KMS-11 (cell line): Measurements from ENCODE around the gene VWCE.

Source experiments
- H2AFZ ChIP-seq: fragments of 200-600 bp; sonication (generic); 2 replicates; pipeline ENCODE4 v1.6.1; 2016; ENCODE audit warnings: antibody characterized with exemption, mixed run types, low read depth
- H3K27ac ChIP-seq: fragments of 200-600 bp; sonication (generic); 2 replicates; pipeline ENCODE4 v1.6.1; 2016; ENCODE audit warnings: mild to moderate bottlenecking, mixed run types
- H3K27me3 ChIP-seq: fragments of 200-600 bp; sonication (generic); 2 replicates; pipeline ENCODE4 v1.6.1; 2017; ENCODE audit warnings: mild to moderate bottlenecking, low read depth, mixed run types, moderate library complexity; ENCODE audit not compliant: insufficient read depth
- H3K36me3 ChIP-seq: fragments of 200-600 bp; sonication (generic); 2 replicates; pipeline ENCODE4 v1.6.1; 2017; ENCODE audit warnings: mild to moderate bottlenecking, mixed run types; ENCODE audit not compliant: insufficient read depth
- H3K4me1 ChIP-seq: fragments of 200-600 bp; sonication (generic); 2 replicates; pipeline ENCODE4 v1.6.1; 2016; ENCODE audit warnings: mild to moderate bottlenecking, low read depth, mixed run types; ENCODE audit not compliant: poor library complexity, severe bottlenecking
- H3K4me2 ChIP-seq: fragments of 200-600 bp; sonication (generic); 2 replicates; pipeline ENCODE4 v1.7.0; 2016; ENCODE audit warnings: mild to moderate bottlenecking, mixed run types
- H3K4me3 ChIP-seq: fragments of 200-600 bp; sonication (generic); IDR thresholded peaks from 2 replicates; pipeline ENCODE4 v1.6.1; 2017; ENCODE audit warnings: low read depth, low read length, mixed read lengths; ENCODE audit not compliant: insufficient read depth
- H3K79me2 ChIP-seq: fragments of 200-600 bp; sonication (generic); 2 replicates; pipeline ENCODE4 v1.6.1; 2016; ENCODE audit warnings: low read depth, mixed run types; ENCODE audit not compliant: insufficient read depth
- H3K9ac ChIP-seq: fragments of 200-600 bp; sonication (generic); 2 replicates; pipeline ENCODE4 v1.6.1; 2016; ENCODE audit warnings: mild to moderate bottlenecking, mixed run types
- H4K20me1 ChIP-seq: fragments of 200-600 bp; sonication (generic); 2 replicates; pipeline ENCODE4 v1.6.1; 2016; ENCODE audit warnings: mild to moderate bottlenecking, mixed run types; ENCODE audit not compliant: insufficient read depth
- TF ChIP-seq, protein P1 (sequence below): fragments of 200-600 bp; sonication (generic); conservative IDR thresholded peaks from 2 replicates; pipeline ENCODE4 v1.6.1; 2017; ENCODE audit warnings: low read depth, mild to moderate bottlenecking, antibody characterized with exemption, low read length, moderate library complexity, mixed read lengths

Gene VWCE

DNA sequence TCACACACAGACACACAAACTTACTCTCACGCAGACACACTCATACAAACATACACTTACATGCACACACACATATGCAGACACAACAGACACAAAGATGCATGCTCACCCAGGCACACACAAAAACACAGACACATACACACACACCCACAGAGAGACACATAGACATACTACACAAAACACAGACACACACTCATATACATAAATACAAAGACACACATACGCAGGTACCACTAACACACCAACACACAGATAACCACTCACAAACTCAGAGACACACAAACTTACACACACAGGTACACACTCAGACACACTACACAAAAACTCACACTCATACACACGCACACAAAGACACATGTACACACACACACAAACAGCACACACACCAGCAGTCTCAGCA, 22.4 kb downstream of the VWCE start:
- Histone ChIP-seq H3K79me2 (no peaks in the 10 kb centered on the region), H3K4me1 (no peaks in the 10 kb centered on the region), H4K20me1 (no peaks in the 10 kb centered on the region), H3K27me3 (no peaks in the 10 kb centered on the region), H3K27ac (no peak overlapping the region), H3K36me3 (no peaks in the 10 kb centered on the region), H3K4me2 (no peak overlapping the region), H3K9ac (no peak overlapping the region), H3K4me3 (no peak overlapping the region), H2AFZ (no peak overlapping the region)
- TF ChIP-seq, protein P1, sequence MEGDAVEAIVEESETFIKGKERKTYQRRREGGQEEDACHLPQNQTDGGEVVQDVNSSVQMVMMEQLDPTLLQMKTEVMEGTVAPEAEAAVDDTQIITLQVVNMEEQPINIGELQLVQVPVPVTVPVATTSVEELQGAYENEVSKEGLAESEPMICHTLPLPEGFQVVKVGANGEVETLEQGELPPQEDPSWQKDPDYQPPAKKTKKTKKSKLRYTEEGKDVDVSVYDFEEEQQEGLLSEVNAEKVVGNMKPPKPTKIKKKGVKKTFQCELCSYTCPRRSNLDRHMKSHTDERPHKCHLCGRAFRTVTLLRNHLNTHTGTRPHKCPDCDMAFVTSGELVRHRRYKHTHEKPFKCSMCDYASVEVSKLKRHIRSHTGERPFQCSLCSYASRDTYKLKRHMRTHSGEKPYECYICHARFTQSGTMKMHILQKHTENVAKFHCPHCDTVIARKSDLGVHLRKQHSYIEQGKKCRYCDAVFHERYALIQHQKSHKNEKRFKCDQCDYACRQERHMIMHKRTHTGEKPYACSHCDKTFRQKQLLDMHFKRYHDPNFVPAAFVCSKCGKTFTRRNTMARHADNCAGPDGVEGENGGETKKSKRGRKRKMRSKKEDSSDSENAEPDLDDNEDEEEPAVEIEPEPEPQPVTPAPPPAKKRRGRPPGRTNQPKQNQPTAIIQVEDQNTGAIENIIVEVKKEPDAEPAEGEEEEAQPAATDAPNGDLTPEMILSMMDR = no peak

DNA sequence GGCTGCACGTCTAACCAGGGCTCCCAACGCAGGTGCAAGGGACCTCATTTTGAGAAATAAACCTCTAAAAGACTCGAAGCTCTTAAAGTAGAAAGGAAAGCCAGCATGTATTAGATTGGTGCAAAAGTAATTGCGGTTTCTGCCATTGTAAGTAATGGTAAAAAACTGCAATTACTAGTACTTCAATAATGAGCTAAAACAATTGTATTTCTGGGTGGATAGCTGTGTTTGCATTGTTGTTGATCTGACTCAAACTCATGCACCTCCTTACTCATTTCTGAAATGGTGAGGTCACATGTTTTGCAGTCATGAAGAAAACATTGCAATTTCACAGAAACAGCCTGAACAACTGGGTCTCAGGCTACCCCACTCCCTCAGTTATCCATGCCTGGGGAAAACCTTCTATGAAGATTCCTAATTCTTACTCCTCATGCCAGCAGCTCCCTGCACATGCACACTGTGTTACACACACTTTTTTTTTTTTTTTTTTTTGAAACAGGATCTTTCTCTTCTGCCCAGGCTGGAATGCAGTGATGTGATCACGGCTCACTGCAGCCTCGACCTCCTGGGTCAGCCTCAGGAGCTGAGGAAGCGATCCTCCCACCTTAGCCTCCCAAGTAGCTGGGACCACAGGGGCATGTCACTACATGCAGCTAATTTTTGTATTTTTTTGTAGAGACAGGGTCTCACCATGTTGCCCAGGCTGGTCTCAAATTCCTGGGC, 24.6 kb downstream of the VWCE start:
- H3K79me2 ChIP-seq = no peaks in the 10 kb centered on the region
- TF ChIP-seq, protein P1 = no peak
- H3K27me3 ChIP-seq = no peaks in the 10 kb centered on the region
- no peaks in the 10 kb centered on the region for H4K20me1 ChIP-seq
- H3K4me1 ChIP-seq = no peaks in the 10 kb centered on the region
- H3K4me2 ChIP-seq = no peak overlapping the region
- H3K4me3 ChIP-seq = no peak overlapping the region
- H2AFZ ChIP-seq = no peak overlapping the region
- no peak overlapping the region for H3K27ac ChIP-seq
- H3K9ac ChIP-seq = no peak overlapping the region
- H3K36me3 ChIP-seq = no peaks in the 10 kb centered on the region

DNA sequence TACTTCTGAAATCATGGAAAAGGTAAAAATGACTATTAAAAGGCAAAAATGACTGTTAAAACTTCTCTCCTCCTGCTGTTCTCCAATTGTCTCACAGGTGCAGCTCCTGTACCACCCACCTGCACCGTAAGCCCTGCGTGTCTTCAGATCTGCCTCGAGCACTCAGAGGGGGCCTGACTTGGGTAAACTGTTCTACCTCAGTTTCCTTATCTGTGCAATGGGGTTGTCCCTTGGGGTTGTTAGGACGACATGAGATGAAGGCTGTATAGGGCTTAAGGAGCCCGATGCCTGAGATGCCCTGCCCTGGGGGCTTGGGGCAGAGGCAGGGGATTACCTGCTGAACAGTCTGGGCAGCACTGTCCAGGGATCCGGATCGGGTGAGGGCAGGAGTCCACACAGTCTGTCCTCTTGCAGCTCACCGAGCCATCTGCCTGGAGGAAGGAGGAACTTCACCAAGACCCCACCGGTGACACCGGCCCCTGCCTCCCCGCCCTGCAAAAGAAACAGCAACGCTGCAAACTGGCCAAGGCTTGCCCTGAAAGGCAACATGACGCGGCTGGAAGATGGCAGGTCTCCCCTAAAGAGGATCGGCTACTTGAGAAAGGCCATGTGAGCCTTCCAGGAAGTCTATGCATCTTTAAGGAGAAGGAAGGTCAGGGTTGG, 26.4 kb downstream of the VWCE start:
- H3K4me2 ChIP-seq = no peak overlapping the region
- H3K27me3 ChIP-seq = no peaks in the 10 kb centered on the region
- no peak overlapping the region for H2AFZ ChIP-seq
- H4K20me1 ChIP-seq = no peaks in the 10 kb centered on the region
- no peak overlapping the region for H3K27ac ChIP-seq
- H3K4me3 ChIP-seq = no peak overlapping the region
- no peaks in the 10 kb centered on the region for H3K36me3 ChIP-seq
- TF ChIP-seq, protein P1 = no peak
- H3K9ac ChIP-seq = no peak overlapping the region
- H3K79me2 ChIP-seq = no peaks in the 10 kb centered on the region
- H3K4me1 ChIP-seq = no peaks in the 10 kb centered on the region

DNA sequence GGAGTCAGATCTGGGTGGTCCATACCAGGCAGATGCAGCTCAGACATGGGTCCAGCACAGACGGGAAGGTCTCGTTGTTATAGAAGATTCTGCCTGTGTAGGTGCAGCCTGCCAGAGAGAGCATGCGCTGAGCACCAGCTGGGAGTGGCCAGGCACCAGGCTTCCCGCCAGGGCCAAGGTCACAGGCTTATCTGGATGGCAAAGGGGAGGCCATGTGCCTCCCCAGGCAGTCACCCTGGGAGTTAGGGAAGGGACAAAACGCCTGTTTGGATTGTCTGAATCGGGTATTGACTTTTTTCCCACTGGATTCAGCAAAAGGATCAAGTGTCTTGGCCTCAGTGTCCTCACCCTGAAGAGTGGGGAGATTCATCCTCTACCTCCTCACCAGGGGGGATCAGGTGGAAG, 27.7 kb downstream of the VWCE start:
- Histone ChIP-seq H4K20me1 (no peaks in the 10 kb centered on the region), H3K9ac (no peak overlapping the region), H2AFZ (no peak overlapping the region), H3K79me2 (no peaks in the 10 kb centered on the region), H3K4me2 (no peak overlapping the region), H3K4me1 (no peaks in the 10 kb centered on the region), H3K36me3 (no peaks in the 10 kb centered on the region), H3K4me3 (no peak overlapping the region), H3K27ac (no peak overlapping the region), H3K27me3 (no peaks in the 10 kb centered on the region)
- TF ChIP-seq, protein P1 = no peak
